GM12891 (cell line): ENCODE data around the gene ZDHHC11B.
A peak's percentile ranks its signal among the peaks of the same experiment; 100 is the strongest.
"Not testable (repeated sequence)": the region's sequence is repeated elsewhere in the genome, so short reads cannot be mapped to it uniquely, and the experiment has no call there.

Experiments used
- DNase-seq: peaks from one replicate; pipeline ENCODE4 v3.0.0; 2011; ENCODE audit warnings: low spot score; ENCODE audit not compliant: insufficient read length
- FAIRE-seq: peaks from 2 replicates; lab custom pipeline; 2011; peaks lifted over from hg19 to GRCh38; lab: Jason Lieb, UNC
- TAF1 ChIP-seq: IDR thresholded peaks from 2 replicates; pipeline ENCODE4 v1.6.1; 2011; ENCODE audit warnings: low read depth, low read length, control low read depth

Gene ZDHHC11B

GRCh38 chr5:719379-719778 is 65.2 kb downstream of the ZDHHC11B start:
- not testable (repeated sequence) for FAIRE-seq

GRCh38 chr5:717143-717542 is 67.4 kb downstream of the ZDHHC11B start:
- no peak for FAIRE-seq
- TF ChIP-seq TAF1, result no peak
- DNase-seq, result no peak

More at GRCh38 chr5:719379-719778, 65.2 kb downstream of the ZDHHC11B start:
- not testable (repeated sequence) for DNase-seq

- FAIRE-seq, DNase-seq: not testable (repeated sequence)
Observed at GRCh38 chr5:716740-717139, 67.8 kb downstream of the ZDHHC11B start.

GRCh38 chr5:715636-716035 is 68.9 kb downstream of the ZDHHC11B start:
- DNase-seq, FAIRE-seq: not testable (repeated sequence)

- FAIRE-seq, DNase-seq: not testable (repeated sequence)
Observed at GRCh38 chr5:714215-715118, 70.1 kb downstream of the ZDHHC11B start.

- not testable (repeated sequence) for DNase-seq, FAIRE-seq
Observed at GRCh38 chr5:713686-714085, 70.8 kb downstream of the ZDHHC11B start.

GRCh38 chr5:708848-709517 is 75.5 kb downstream of the ZDHHC11B start:
- DNase-seq, FAIRE-seq: not testable (repeated sequence)

- FAIRE-seq, DNase-seq: not testable (repeated sequence)
Observed at GRCh38 chr5:708374-708773, 76.2 kb downstream of the ZDHHC11B start.

GRCh38 chr5:706127-706526 is 78.4 kb downstream of the ZDHHC11B start:
- DNase-seq, FAIRE-seq: not testable (repeated sequence)

GRCh38 chr5:696753-697702 is 87.5 kb downstream of the ZDHHC11B start:
- not testable (repeated sequence) for DNase-seq, FAIRE-seq

GRCh38 chr5:696191-696590 is 88.3 kb downstream of the ZDHHC11B start:
- not testable (repeated sequence) for FAIRE-seq

GRCh38 chr5:695475-695874 is 89.1 kb downstream of the ZDHHC11B start:
- not testable (repeated sequence) for DNase-seq, FAIRE-seq

More at GRCh38 chr5:696191-696590, 88.3 kb downstream of the ZDHHC11B start:
- not testable (repeated sequence) for DNase-seq

GRCh38 chr5:694042-694431 is 90.5 kb downstream of the ZDHHC11B start:
- not testable (repeated sequence) for DNase-seq, FAIRE-seq

- FAIRE-seq, result not testable (repeated sequence)
Observed at GRCh38 chr5:693271-694041, 91.1 kb downstream of the ZDHHC11B start, which contains the start of gene TPPP. Gene TPPP (minus strand): TSS chr5:693352. CDS start chr5:678060, 15,292 bp downstream.

GRCh38 chr5:692529-693041 is 91.9 kb downstream of the ZDHHC11B start:
- FAIRE-seq, DNase-seq: not testable (repeated sequence)

More at GRCh38 chr5:693271-694041, 91.1 kb downstream of the ZDHHC11B start, which contains the start of gene TPPP:
- peak; percentile 71 for DNase-seq
